Effector memory CD8-positive, alpha-beta T cell (primary cell): ENCODE measurements around the gene CFAP46.
"Not testable (repeated sequence)": the region's sequence is repeated elsewhere in the genome, so short reads cannot be mapped to it uniquely, and the experiment has no call there.

Experiments used
- ATAC-seq: fragments of 150-1000 bp; cut with Tn5 transposase; replicated peaks from 2 replicates; pipeline ENCODE4 v1.10.0; 2021; ENCODE audit warnings: mild to moderate bottlenecking, moderate library complexity
- DNase-seq, 3 experiments: peaks; one replicate each; pipeline ENCODE4 v3.0.0; 2021
- H3K27ac Mint-ChIP-seq, 2 donors: one replicate each; pipeline ENCODE4 v1.8.0; 2022; ENCODE audit warnings: mild to moderate bottlenecking in 2 of 2, mixed read lengths in 2 of 2, moderate library complexity in 2 of 2
- H3K27me3 Mint-ChIP-seq, 2 donors: one replicate each; pipeline ENCODE4 v1.8.0; 2022; ENCODE audit warnings: mixed read lengths in 2 of 2
- H3K36me3 Mint-ChIP-seq: one replicate; pipeline ENCODE4 v1.8.0; 2022; ENCODE audit warnings: mild to moderate bottlenecking, moderate library complexity, mixed read lengths; ENCODE audit not compliant: insufficient read depth
- H3K4me1 Mint-ChIP-seq, 2 donors: one replicate each; pipeline ENCODE4 v1.8.0; 2022; ENCODE audit warnings: low read depth in 2 of 2, mixed read lengths in 2 of 2
- H3K4me3 Mint-ChIP-seq, 2 donors: one replicate each; pipeline ENCODE4 v1.8.0; 2022; ENCODE audit warnings: mild to moderate bottlenecking in 2 of 2, mixed read lengths in 2 of 2, moderate library complexity in 2 of 2
- H3K9me3 Mint-ChIP-seq, 2 donors: one replicate each; pipeline ENCODE4 v1.8.0; 2022; ENCODE audit warnings: mixed read lengths in 2 of 2

Gene CFAP46

DNA sequence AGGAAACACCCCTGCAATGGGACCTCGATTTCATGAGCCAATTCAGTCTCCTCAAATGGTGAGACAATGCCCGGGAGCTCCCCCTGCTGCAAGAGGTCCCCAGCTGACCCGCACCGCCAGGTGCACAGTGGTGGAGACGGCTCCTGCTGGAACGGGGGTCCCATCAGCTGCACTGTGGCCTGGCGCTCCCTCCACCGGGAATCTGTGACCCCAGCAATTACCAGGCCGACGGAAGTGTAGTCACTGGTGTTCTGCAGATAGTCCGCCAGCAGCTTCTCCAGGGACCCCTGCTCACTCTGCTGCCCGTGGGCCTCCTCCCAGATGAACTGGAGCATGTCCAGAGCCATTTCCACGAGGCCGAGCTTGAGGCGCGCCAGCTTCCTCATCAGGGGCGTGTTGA is 91.5 kb downstream of the CFAP46 start:
- H3K36me3 Mint-ChIP-seq = no peaks in the 10 kb centered on the region
- H3K4me1 Mint-ChIP-seq = peaks cover 6 to 7% of the 10 kb centered on the region in 2 donors
- peaks cover 5 to 21% of the 10 kb centered on the region in 2 donors for H3K27me3 Mint-ChIP-seq
- no peaks in the 10 kb centered on the region for H3K9me3 Mint-ChIP-seq
- no peak for ATAC-seq
- H3K27ac Mint-ChIP-seq = no peak overlapping the region
- H3K4me3 Mint-ChIP-seq = no peak overlapping the region
- no peak for DNase-seq

- no peaks in the 10 kb centered on the region for H3K9me3 Mint-ChIP-seq
- no peak for DNase-seq
- no peaks in the 10 kb centered on the region for H3K36me3 Mint-ChIP-seq
- peak overlapping the region in 1 of 2 donors; percentile 27 for H3K27ac Mint-ChIP-seq
- H3K27me3 Mint-ChIP-seq = peaks cover 5 to 17% of the 10 kb centered on the region in 2 donors
- H3K4me3 Mint-ChIP-seq = no peak overlapping the region
- peaks cover 6 to 7% of the 10 kb centered on the region in 2 donors for H3K4me1 Mint-ChIP-seq
- no peak for ATAC-seq
These were observed 92.1 kb downstream of the CFAP46 start for GRCh38 chr10:132850246-132850645.

GRCh38 chr10:132849546-132850031 is 92.8 kb downstream of the CFAP46 start:
- ATAC-seq = no peak
- no peaks in the 10 kb centered on the region for H3K36me3 Mint-ChIP-seq
- no peaks in the 10 kb centered on the region for H3K9me3 Mint-ChIP-seq
- H3K4me1 Mint-ChIP-seq = peaks cover 6 to 7% of the 10 kb centered on the region in 2 donors
- no peak overlapping the region for H3K4me3 Mint-ChIP-seq
- H3K27me3 Mint-ChIP-seq = peaks cover 5 to 17% of the 10 kb centered on the region in 2 donors
- no peak for DNase-seq
- peak overlapping the region in 1 of 2 donors; percentile 27 for H3K27ac Mint-ChIP-seq

DNA sequence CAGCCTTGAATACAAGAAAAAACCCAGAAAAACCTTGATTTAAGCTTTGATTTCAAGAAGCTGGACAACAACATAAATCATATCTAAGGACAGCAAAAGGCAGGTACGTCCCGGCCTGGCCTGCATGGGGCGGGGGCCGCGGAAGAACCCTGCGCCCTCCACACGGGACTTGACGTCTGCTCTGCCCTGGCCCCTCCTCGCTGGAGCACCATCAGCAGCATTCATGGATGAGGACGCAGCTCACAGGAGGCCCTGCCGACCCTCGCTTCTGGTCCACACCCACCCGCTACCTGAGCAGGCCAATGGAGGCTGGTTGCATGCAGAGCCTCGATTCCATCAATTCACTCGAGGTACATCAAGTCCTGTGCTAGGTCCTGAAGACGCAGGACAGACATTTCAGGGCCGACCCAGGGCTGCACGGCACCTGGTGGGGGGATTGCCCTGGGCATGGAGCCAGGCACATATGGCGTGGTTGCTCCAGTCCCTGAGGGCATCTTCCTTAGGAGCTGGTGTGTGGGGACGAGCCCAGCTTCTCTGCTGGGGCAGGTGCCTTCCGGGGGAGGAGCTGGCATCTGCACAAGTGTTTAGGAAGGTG is 93.3 kb downstream of the CFAP46 start:
- H3K36me3 Mint-ChIP-seq = no peaks in the 10 kb centered on the region
- H3K4me1 Mint-ChIP-seq = peaks cover 6 to 7% of the 10 kb centered on the region in 2 donors
- ATAC-seq (no peak), DNase-seq (no peak)
- H3K27ac Mint-ChIP-seq = no peak overlapping the region
- peaks cover 5 to 17% of the 10 kb centered on the region in 2 donors for H3K27me3 Mint-ChIP-seq
- H3K9me3 Mint-ChIP-seq = no peaks in the 10 kb centered on the region
- H3K4me3 Mint-ChIP-seq = no peak overlapping the region

- H3K4me3 Mint-ChIP-seq = peak overlapping the region; percentile 57 to 62
- no peaks in the 10 kb centered on the region for H3K9me3 Mint-ChIP-seq
- no peak for DNase-seq
- H3K36me3 Mint-ChIP-seq = no peaks in the 10 kb centered on the region
- peaks cover 6 to 7% of the 10 kb centered on the region in 2 donors for H3K4me1 Mint-ChIP-seq
- H3K27me3 Mint-ChIP-seq = peaks cover 5 to 17% of the 10 kb centered on the region in 2 donors
- no peak overlapping the region for H3K27ac Mint-ChIP-seq
- no peak for ATAC-seq
These were observed 94.1 kb downstream of the CFAP46 start for GRCh38 chr10:132848291-132848701.

GRCh38 chr10:132847856-132848255 is 94.5 kb downstream of the CFAP46 start:
- Mint-ChIP-seq H3K4me1 (peaks cover 6 to 7% of the 10 kb centered on the region in 2 donors), H3K36me3 (no peaks in the 10 kb centered on the region), H3K27me3 (peaks cover 5 to 18% of the 10 kb centered on the region in 2 donors), H3K4me3 (peak overlapping the region; percentile 57 to 62), H3K27ac (peak overlapping the region in 1 of 2 donors; percentile 20), H3K9me3 (peaks cover under 1 to 2% of the 10 kb centered on the region in 2 donors)
- no peak for ATAC-seq
- no peak for DNase-seq

GRCh38 chr10:132847416-132847777 is 95.0 kb downstream of the CFAP46 start:
- H3K4me3 Mint-ChIP-seq = peak overlapping the region; percentile 57 to 62
- no peak for DNase-seq

DNA sequence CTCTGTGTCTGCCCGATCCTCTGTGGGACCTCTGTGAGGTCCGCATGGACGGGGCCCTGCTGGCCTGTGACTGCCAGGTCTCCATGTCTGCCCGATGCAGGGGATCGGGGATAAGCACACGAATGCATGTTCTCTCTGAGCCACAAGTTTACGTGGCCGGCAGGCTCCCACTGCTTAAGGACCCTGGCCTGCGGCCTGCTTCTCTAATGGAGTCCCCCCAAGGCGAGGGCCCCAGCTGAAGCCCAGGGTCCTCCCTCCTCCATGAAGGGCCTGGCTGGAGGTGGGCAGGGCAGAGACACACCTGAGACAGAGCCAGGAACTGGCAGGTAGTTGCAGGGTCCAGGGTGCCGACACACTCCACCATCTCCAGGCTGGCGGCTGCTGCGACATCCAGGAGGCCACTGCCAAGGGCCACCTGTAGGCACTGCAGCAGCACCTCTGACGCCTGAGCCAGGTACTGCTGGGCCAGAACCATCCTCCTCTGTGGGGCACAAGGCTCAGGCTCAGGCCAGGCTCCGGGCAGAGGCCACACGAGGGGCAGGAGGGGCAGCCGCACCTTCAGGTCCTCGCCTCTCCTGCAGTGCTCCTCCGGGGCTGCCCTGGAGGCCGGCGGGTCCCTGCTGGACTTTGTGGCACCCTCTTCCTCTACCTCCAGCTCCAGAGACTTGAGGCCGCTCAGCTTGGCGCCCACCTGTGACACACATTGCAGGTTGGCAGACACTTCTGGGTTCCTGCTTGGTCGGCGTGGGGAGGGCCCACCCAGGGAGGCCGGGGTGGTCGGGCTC is 95.5 kb downstream of the CFAP46 start:
- Mint-ChIP-seq H3K27ac (no peak overlapping the region), H3K27me3 (peaks cover 13 to 28% of the 10 kb centered on the region in 2 donors), H3K4me1 (peaks cover 6 to 7% of the 10 kb centered on the region in 2 donors), H3K9me3 (peaks cover 9 to 12% of the 10 kb centered on the region in 2 donors), H3K4me3 (no peak overlapping the region), H3K36me3 (no peaks in the 10 kb centered on the region)
- no peak for ATAC-seq
- no peak for DNase-seq

More at GRCh38 chr10:132847416-132847777, 95.0 kb downstream of the CFAP46 start:
- ATAC-seq = no peak
- Mint-ChIP-seq H3K36me3 (no peaks in the 10 kb centered on the region), H3K27me3 (peaks cover 8 to 23% of the 10 kb centered on the region in 2 donors), H3K27ac (peak overlapping the region in 1 of 2 donors; percentile 20), H3K4me1 (peaks cover 6 to 7% of the 10 kb centered on the region in 2 donors), H3K9me3 (peaks cover 3 to 7% of the 10 kb centered on the region in 2 donors)

GRCh38 chr10:132845780-132846595 is 96.4 kb downstream of the CFAP46 start:
- Mint-ChIP-seq H3K27me3 (peaks cover 13 to 36% of the 10 kb centered on the region in 2 donors), H3K27ac (no peak overlapping the region), H3K4me1 (peaks cover 6 to 7% of the 10 kb centered on the region in 2 donors), H3K36me3 (no peaks in the 10 kb centered on the region), H3K4me3 (no peak overlapping the region), H3K9me3 (peaks cover 10 to 14% of the 10 kb centered on the region in 2 donors)
- no peak for DNase-seq
- ATAC-seq = no peak

GRCh38 chr10:132845041-132845551 is 97.3 kb downstream of the CFAP46 start:
- Mint-ChIP-seq H3K27me3 (peaks cover 13 to 42% of the 10 kb centered on the region in 2 donors), H3K36me3 (no peaks in the 10 kb centered on the region), H3K4me1 (peaks cover 6 to 7% of the 10 kb centered on the region in 2 donors), H3K27ac (no peak overlapping the region), H3K9me3 (peaks cover 10 to 14% of the 10 kb centered on the region in 2 donors), H3K4me3 (no peak overlapping the region)
- DNase-seq (no peak), ATAC-seq (no peak)

- peaks cover 6 to 7% of the 10 kb centered on the region in 2 donors for H3K4me1 Mint-ChIP-seq
These were observed 98.1 kb downstream of the CFAP46 start for GRCh38 chr10:132844069-132844809.

GRCh38 chr10:132843276-132843675 is 99.1 kb downstream of the CFAP46 start:
- not testable (repeated sequence) for H3K36me3 Mint-ChIP-seq, H3K4me3 Mint-ChIP-seq, H3K4me1 Mint-ChIP-seq, H3K27ac Mint-ChIP-seq, ATAC-seq, DNase-seq
- H3K9me3 Mint-ChIP-seq = peaks cover 10 to 14% of the 10 kb centered on the region in 2 donors
- H3K27me3 Mint-ChIP-seq = peaks cover 13 to 33% of the 10 kb centered on the region in 2 donors

More at GRCh38 chr10:132844069-132844809, 98.1 kb downstream of the CFAP46 start:
- peaks cover 10 to 14% of the 10 kb centered on the region in 2 donors for H3K9me3 Mint-ChIP-seq
- no peak overlapping the region for H3K27ac Mint-ChIP-seq
- ATAC-seq (no peak), DNase-seq (no peak)
- peaks cover 13 to 42% of the 10 kb centered on the region in 2 donors for H3K27me3 Mint-ChIP-seq
- no peak overlapping the region for H3K4me3 Mint-ChIP-seq
- no peaks in the 10 kb centered on the region for H3K36me3 Mint-ChIP-seq
